CD14-positive monocyte (primary cell): ENCODE data around the gene FAM120B. TPM values are rescaled to one million over a fixed set of nuclear protein-coding genes. Genes with fewer than 3 reads are reported as not detected.

ENCODE experiments used
- DNase-seq, 3 donors: peaks; one replicate each; pipeline ENCODE4 v3.0.0-alpha.2; 2011 to 2022
- H2AFZ ChIP-seq: 2 replicates; pipeline ENCODE4 v1.6.0; 2012; ENCODE audit warnings: mild to moderate bottlenecking, low read depth, low read length, inconsistent platforms; ENCODE audit not compliant: insufficient read depth, poor library complexity, severe bottlenecking
- H3K27ac ChIP-seq, 2 donors: 1 replicate in 1 of 2; 2 replicates in 1 of 2; pipeline ENCODE4 v1.5.1; 2012 to 2013; ENCODE audit warnings: low read length in 2 of 2, control low read depth in 1 of 2, inconsistent platforms in 1 of 2, low read depth in 1 of 2, mild to moderate bottlenecking in 1 of 2
- H3K27me3 ChIP-seq, 2 donors: one replicate each; pipeline versions ENCODE4 v1.6.0 to v1.6.1; 2011 to 2013; ENCODE audit warnings: low read length in 2 of 2; ENCODE audit not compliant: control insufficient read depth in 2 of 2, insufficient read depth in 2 of 2
- H3K36me3 ChIP-seq, 2 donors: replicated peaks in 1 of 2; 1 replicate in 1 of 2; 2 replicates in 1 of 2; pipeline versions ENCODE4 v1.5.1 to v1.6.1; 2012 to 2013; ENCODE audit warnings: low read length in 2 of 2, control low read depth in 1 of 2, inconsistent platforms in 1 of 2, mild to moderate bottlenecking in 1 of 2; ENCODE audit not compliant: insufficient read depth in 2 of 2, control insufficient read depth in 1 of 2
- H3K4me1 ChIP-seq, 2 donors: 1 replicate in 1 of 2; 2 replicates in 1 of 2; pipeline versions ENCODE4 v1.5.1 to v1.6.1; 2012 to 2013; ENCODE audit warnings: low read length in 2 of 2, control low read depth in 1 of 2, inconsistent platforms in 1 of 2, mild to moderate bottlenecking in 1 of 2, moderate library complexity in 1 of 2; ENCODE audit not compliant: insufficient read depth in 2 of 2, control insufficient read depth in 1 of 2
- H3K4me2 ChIP-seq: replicated peaks from 2 replicates; pipeline ENCODE3; 2012; ENCODE audit warnings: low read length, moderate library complexity, mild to moderate bottlenecking; ENCODE audit not compliant: poor library complexity, severe bottlenecking; ENCODE audit errors: extremely low read depth
- H3K4me3 ChIP-seq, 3 experiments: fragments of 200-600 bp in 1 of 3; sonication (generic) in 1 of 3; replicated peaks in 1 of 3; 1 replicate in 2 of 3; 2 replicates in 1 of 3; pipeline ENCODE4 v1.5.1; 2011 to 2013; ENCODE audit warnings: low read length in 3 of 3, mild to moderate bottlenecking in 3 of 3, control low read depth in 2 of 3, low read depth in 2 of 3, inconsistent platforms in 1 of 3, moderate library complexity in 1 of 3
- H3K79me2 ChIP-seq: 2 replicates; pipeline ENCODE4 v1.6.0; 2012; ENCODE audit warnings: mild to moderate bottlenecking, control low read depth, inconsistent platforms, low read length, moderate library complexity; ENCODE audit not compliant: insufficient read depth
- H3K9ac ChIP-seq: 2 replicates; pipeline ENCODE4 v1.6.0; 2017; ENCODE audit warnings: low read length, mild to moderate bottlenecking; ENCODE audit not compliant: insufficient read depth, poor library complexity, severe bottlenecking
- H3K9me3 ChIP-seq, 2 donors: replicated peaks in 1 of 2; 1 replicate in 1 of 2; 2 replicates in 1 of 2; pipeline versions ENCODE4 v1.5.1 to v1.6.1; 2012 to 2013; ENCODE audit warnings: low read length in 2 of 2, control low read depth in 1 of 2; ENCODE audit not compliant: control insufficient read depth in 1 of 2, insufficient read depth in 1 of 2
- H4K20me1 ChIP-seq: 2 replicates; pipeline ENCODE4 v1.6.0; 2012; ENCODE audit warnings: mild to moderate bottlenecking, low read length, control low read depth, moderate library complexity; ENCODE audit not compliant: insufficient read depth
- H3K27ac Mint-ChIP-seq, 7 donors: one replicate each; pipeline ENCODE4 v1.8.0; 2020; ENCODE audit warnings: mild to moderate bottlenecking in 7 of 7, mixed read lengths in 7 of 7, moderate library complexity in 6 of 7, inconsistent platforms in 2 of 7
- H3K27me3 Mint-ChIP-seq, 3 donors: one replicate each; pipeline ENCODE4 v1.8.0; 2021 to 2022; ENCODE audit warnings: low read depth in 3 of 3, mild to moderate bottlenecking in 3 of 3, mixed read lengths in 3 of 3, moderate library complexity in 3 of 3, inconsistent platforms in 1 of 3
- H3K36me3 Mint-ChIP-seq, 2 donors: one replicate each; pipeline ENCODE4 v1.8.0; 2020; ENCODE audit warnings: mixed read lengths in 2 of 2, inconsistent platforms in 1 of 2, mild to moderate bottlenecking in 1 of 2
- H3K4me1 Mint-ChIP-seq: one replicate; pipeline ENCODE4 v1.8.0; 2020; ENCODE audit warnings: mild to moderate bottlenecking, mixed read lengths
- H3K4me3 Mint-ChIP-seq, 2 donors: one replicate each; pipeline ENCODE4 v1.8.0; 2020; ENCODE audit warnings: mild to moderate bottlenecking in 2 of 2, mixed read lengths in 2 of 2, moderate library complexity in 1 of 2
- H3K9me3 Mint-ChIP-seq, 7 donors: one replicate each; pipeline ENCODE4 v1.8.0; 2020 to 2022; ENCODE audit warnings: mixed read lengths in 7 of 7, mild to moderate bottlenecking in 6 of 7, moderate library complexity in 6 of 7, inconsistent platforms in 2 of 7
- WGBS: methylation state at CpG from one replicate; pipeline ENCODE4 v1.1.5; 2013; ENCODE audit warnings: missing lambda C conversion rate; ENCODE audit not compliant: insufficient coverage; 5-methylcytosine and 5-hydroxymethylcytosine counted together
- intact Hi-C, 2 donors: fragments of 100-400 bp; cut with micrococcal nuclease; formaldehyde crosslinking; loops; one replicate each; pipeline versions ENCODE4 v1.15.0 to v1.15.1; 2023
- polyA plus RNA-seq, 3 donors: library from polyadenylated mRNA; depleted of rRNA in 1 of 3; unstranded in 2 of 3; stranded (reverse) in 1 of 3; fragments of 300-500 nt in 2 of 3; fragments of >200 nt in 1 of 3; fragmentation: Illumina TruSeq in 2 of 3; gene quantifications; 1 replicate in 2 of 3; 2 replicates in 1 of 3; pipeline ENCODE4 v1.2.3, GENCODE V29; 2012 to 2021
- TF ChIP-seq, protein P1 (sequence below): fragments of 200-600 bp; IDR thresholded peaks from one replicate; pipeline ENCODE4 v1.8.0; 2022; ENCODE audit warnings: antibody characterized with exemption, mild to moderate bottlenecking

FAM120B gene
- polyA plus RNA-seq, 3 donors: 10.6 to 20.2 (median 11.2) TPM

DNA sequence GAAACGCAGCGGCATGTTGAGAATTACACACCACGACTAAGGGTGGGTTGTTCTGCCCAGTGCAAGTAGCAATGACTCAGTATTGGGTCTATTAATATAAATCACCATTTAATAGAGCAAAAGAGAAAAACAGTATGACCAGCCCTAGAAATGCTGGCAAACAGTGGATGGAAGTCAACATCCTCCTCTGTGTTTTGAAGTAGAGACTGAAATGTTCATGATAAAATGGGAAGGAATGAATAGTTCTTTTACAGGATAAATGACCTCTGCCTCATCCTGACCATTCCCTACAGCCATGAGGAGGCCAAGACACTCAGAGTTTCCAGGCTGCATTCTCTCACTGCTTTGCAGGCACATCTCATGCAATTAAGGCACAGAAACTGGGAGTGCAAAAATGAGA lies 134.8 kb downstream of the FAM120B start:
- Histone ChIP-seq H2AFZ (no peak overlapping the region), H3K27ac (no peak overlapping the region), H3K4me3 (no peak overlapping the region), H3K9me3 (no peaks in the 10 kb centered on the region), H3K36me3 (no peaks in the 10 kb centered on the region), H3K4me2 (no peak overlapping the region), H4K20me1 (no peaks in the 10 kb centered on the region), H3K27me3 (peaks cover 0 to 7% of the 10 kb centered on the region in 2 donors), H3K4me1 (peaks cover 0 to 3% of the 10 kb centered on the region in 2 donors), H3K79me2 (no peaks in the 10 kb centered on the region), H3K9ac (no peak overlapping the region)
- Mint-ChIP-seq H3K9me3 (peaks cover 0 to 3% (median 2%) of the 10 kb centered on the region in 7 donors), H3K27me3 (peaks cover 7 to 17% (median 9%) of the 10 kb centered on the region in 3 donors), H3K27ac (no peak overlapping the region), H3K4me1 (peaks cover 7% of the 10 kb centered on the region), H3K4me3 (no peak overlapping the region), H3K36me3 (no peaks in the 10 kb centered on the region)
- no CpG with 5 or more reads among the region's 3 CpGs for WGBS
- intact Hi-C loops: no loop called here
- TF ChIP-seq, protein P1, sequence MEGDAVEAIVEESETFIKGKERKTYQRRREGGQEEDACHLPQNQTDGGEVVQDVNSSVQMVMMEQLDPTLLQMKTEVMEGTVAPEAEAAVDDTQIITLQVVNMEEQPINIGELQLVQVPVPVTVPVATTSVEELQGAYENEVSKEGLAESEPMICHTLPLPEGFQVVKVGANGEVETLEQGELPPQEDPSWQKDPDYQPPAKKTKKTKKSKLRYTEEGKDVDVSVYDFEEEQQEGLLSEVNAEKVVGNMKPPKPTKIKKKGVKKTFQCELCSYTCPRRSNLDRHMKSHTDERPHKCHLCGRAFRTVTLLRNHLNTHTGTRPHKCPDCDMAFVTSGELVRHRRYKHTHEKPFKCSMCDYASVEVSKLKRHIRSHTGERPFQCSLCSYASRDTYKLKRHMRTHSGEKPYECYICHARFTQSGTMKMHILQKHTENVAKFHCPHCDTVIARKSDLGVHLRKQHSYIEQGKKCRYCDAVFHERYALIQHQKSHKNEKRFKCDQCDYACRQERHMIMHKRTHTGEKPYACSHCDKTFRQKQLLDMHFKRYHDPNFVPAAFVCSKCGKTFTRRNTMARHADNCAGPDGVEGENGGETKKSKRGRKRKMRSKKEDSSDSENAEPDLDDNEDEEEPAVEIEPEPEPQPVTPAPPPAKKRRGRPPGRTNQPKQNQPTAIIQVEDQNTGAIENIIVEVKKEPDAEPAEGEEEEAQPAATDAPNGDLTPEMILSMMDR: no peak
- DNase-seq: no peak

DNA sequence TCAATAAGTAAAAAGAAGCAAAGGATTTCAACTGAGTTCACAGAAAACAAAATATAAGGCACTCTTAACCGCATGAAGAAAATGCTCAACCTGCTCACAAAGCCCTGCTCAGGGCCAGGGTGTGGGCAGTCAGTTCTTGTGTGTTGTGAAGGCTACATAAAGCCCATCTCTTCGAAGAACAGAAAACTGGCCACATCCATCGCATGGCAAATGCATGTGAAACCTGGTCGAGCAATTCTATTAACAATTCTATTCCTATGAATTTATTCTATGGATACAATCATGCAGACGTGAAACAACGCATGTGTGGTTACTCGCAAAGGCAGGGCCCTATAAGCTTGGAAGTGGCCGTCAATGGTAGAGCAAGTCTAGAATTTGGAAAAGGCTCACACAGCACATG lies 136.0 kb downstream of the FAM120B start:
- Histone ChIP-seq H3K4me1 (peaks cover 0 to 3% of the 10 kb centered on the region in 2 donors), H3K36me3 (no peaks in the 10 kb centered on the region), H3K9me3 (no peaks in the 10 kb centered on the region), H3K27me3 (peaks cover 0 to 7% of the 10 kb centered on the region in 2 donors), H3K79me2 (no peaks in the 10 kb centered on the region), H3K9ac (no peak overlapping the region), H3K4me3 (no peak overlapping the region), H3K4me2 (no peak overlapping the region), H4K20me1 (no peaks in the 10 kb centered on the region), H2AFZ (no peak overlapping the region), H3K27ac (no peak overlapping the region)
- Mint-ChIP-seq H3K27ac (no peak overlapping the region), H3K27me3 (peaks cover 7 to 16% (median 8%) of the 10 kb centered on the region in 3 donors), H3K4me1 (peaks cover 7% of the 10 kb centered on the region), H3K36me3 (no peaks in the 10 kb centered on the region), H3K4me3 (no peak overlapping the region), H3K9me3 (peaks cover 0 to 2% (median 0%) of the 10 kb centered on the region in 7 donors)
- WGBS: 93% methylated on average over 3 of the region's 8 CpGs
- intact Hi-C loops: no loop called here
- no peak for DNase-seq
- TF ChIP-seq, protein P1: no peak
